HL-60 (cell line): ENCODE results near the gene MKKS.

Source experiments
- DNase-seq, 2 experiments: peaks; one replicate each; pipeline ENCODE4 v3.0.0-alpha.2; 2010 to 2020; ENCODE audit warnings: low read depth in 1 of 2, low spot score in 1 of 2
- H3K27ac ChIP-seq: fragments of 250-450 bp; sonication (Bioruptor Pico); replicated peaks from 2 replicates; pipeline ENCODE4 v1.5.1; 2020; ENCODE audit warnings: mild to moderate bottlenecking, moderate library complexity
- H3K27me3 ChIP-seq: fragments of 250-450 bp; sonication (Bioruptor Pico); 2 replicates; pipeline ENCODE4 v1.5.1; 2021; ENCODE audit warnings: mild to moderate bottlenecking, moderate library complexity; ENCODE audit not compliant: insufficient read depth, poor library complexity, severe bottlenecking
- H3K4me3 ChIP-seq: replicated peaks from 2 replicates; pipeline ENCODE4 v1.5.1; 2011; ENCODE audit warnings: mild to moderate bottlenecking, control low read depth, low read length; ENCODE audit not compliant: insufficient read depth
- GABPA ChIP-seq: IDR thresholded peaks from 2 replicates; pipeline ENCODE4 v1.6.1; 2012; ENCODE audit warnings: low read depth
- POLR2AphosphoS5 ChIP-seq: IDR thresholded peaks from 2 replicates; pipeline ENCODE4 v1.6.1; 2012; ENCODE audit warnings: low read depth
- REST ChIP-seq: IDR thresholded peaks from 2 replicates; pipeline ENCODE4 v1.6.1; 2012; ENCODE audit warnings: low read depth; ENCODE audit not compliant: insufficient replicate concordance
- SPI1 ChIP-seq: IDR thresholded peaks from 2 replicates; pipeline ENCODE4 v1.6.1; 2012; ENCODE audit warnings: low read depth, mild to moderate bottlenecking, borderline replicate concordance
- TF ChIP-seq, protein P1 (sequence below): IDR thresholded peaks from one replicate; pipeline ENCODE4 v1.5.1; 2011; ENCODE audit warnings: low read length, control low read depth, inconsistent platforms; ENCODE audit not compliant: insufficient read depth

The MKKS gene

GRCh38 chr20:10430000-10430466 is 4.0 kb downstream of the MKKS start:
- H3K4me3 ChIP-seq, result no peak overlapping the region
- TF ChIP-seq SPI1 (no peak), POLR2AphosphoS5 (no peak), GABPA (no peak), REST (no peak)
- TF ChIP-seq, protein P1, sequence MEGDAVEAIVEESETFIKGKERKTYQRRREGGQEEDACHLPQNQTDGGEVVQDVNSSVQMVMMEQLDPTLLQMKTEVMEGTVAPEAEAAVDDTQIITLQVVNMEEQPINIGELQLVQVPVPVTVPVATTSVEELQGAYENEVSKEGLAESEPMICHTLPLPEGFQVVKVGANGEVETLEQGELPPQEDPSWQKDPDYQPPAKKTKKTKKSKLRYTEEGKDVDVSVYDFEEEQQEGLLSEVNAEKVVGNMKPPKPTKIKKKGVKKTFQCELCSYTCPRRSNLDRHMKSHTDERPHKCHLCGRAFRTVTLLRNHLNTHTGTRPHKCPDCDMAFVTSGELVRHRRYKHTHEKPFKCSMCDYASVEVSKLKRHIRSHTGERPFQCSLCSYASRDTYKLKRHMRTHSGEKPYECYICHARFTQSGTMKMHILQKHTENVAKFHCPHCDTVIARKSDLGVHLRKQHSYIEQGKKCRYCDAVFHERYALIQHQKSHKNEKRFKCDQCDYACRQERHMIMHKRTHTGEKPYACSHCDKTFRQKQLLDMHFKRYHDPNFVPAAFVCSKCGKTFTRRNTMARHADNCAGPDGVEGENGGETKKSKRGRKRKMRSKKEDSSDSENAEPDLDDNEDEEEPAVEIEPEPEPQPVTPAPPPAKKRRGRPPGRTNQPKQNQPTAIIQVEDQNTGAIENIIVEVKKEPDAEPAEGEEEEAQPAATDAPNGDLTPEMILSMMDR, result no peak
- H3K27me3 ChIP-seq, result no peaks in the 10 kb centered on the region
- 0 out of 2 replicates have a peak overlapping the region, but pooled peaks have one; percentile 4 for H3K27ac ChIP-seq
- DNase-seq, result no peak

DNA sequence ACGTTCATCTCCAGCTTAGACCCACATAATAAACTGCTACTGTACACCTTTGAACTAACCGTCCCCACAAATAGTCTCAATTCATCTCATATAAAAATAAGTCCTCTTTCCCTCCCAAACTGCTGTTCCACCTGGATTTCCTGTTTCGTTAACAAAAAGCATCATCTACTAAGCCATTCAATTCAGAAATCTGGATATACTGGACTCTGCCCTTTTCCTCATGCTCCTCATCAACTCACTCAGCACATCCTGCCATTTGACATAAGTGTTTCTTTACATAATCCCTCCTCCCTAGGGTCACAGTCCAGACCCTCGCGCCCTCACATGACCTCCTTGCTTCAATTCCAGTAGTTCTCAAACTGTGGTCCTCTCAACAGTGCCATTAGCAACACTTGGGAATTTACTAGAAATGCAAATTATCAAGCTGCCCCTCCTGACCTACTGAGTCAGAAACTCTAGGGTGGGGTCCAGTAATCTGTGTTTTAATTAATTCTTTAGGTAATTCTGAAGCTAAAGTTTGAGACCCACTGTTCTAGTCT is 4.5 kb downstream of the MKKS start:
- no peak overlapping the region for H3K27ac ChIP-seq
- no peaks in the 10 kb centered on the region for H3K27me3 ChIP-seq
- DNase-seq, result no peak
- TF ChIP-seq SPI1 (no peak), POLR2AphosphoS5 (no peak), REST (no peak), GABPA (no peak)
- TF ChIP-seq, protein P1, result no peak
- H3K4me3 ChIP-seq, result no peak overlapping the region

- Histone ChIP-seq H3K27ac (no peak overlapping the region), H3K4me3 (no peak overlapping the region), H3K27me3 (no peaks in the 10 kb centered on the region)
- DNase-seq, result no peak
- TF ChIP-seq REST (no peak), POLR2AphosphoS5 (no peak), SPI1 (no peak), GABPA (no peak)
- TF ChIP-seq, protein P1, result no peak
Measured at GRCh38 chr20:10428008-10428407, 6.0 kb downstream of the MKKS start.
